NCI-H1930 (cell line): ENCODE data around the gene C1orf216.
"Not testable (repeated sequence)": the region's sequence is repeated elsewhere in the genome, so short reads cannot be mapped to it uniquely, and the experiment has no call there.

Experiments
- DNase-seq, 2 experiments: peaks; one replicate each; lab custom pipeline; 2025; lab: John Stamatoyannopoulos, UW

The C1orf216 gene

DNA sequence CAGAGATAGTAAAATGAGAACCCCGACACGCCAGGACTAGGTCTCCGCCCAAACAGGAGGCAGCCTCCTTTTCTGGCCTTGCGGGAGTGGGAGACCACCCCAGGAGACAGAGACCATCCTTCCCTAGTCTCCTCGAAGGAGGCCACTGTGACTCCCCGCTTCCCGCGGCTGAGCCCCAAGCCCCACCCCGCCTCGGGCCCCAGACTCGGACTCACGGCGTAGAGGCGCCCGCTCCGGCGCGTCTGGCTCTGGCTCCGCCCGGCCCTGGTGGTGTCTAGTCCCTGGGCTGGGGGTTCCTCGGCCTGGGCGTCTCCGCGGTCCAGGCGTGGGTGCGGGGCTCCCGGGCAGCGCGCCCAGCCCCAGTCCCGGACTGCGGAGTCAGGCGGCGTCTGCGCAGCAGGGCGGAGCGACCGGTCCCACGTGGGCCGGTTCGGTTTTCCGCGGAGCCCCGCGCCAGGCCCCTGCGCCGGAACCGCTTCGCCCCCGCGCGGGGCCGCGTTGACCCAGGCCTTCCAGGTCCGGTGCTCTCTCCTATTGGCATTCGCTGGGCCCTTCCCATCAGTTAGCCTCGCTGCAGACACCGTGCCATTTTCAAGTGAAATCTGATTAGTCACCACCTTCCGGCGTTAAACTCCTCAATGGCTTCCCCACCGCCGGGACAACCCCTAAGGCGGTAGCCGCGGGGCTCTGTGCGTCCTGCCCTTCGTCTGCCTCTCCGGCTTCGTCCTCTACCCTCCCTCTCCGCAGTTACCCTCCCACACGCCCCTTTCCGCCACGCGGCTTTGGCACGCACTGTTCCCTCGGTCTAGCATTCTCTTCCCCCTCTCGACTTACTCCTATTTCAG is at the start of gene C1orf216:
C1orf216 (minus strand) TSS at position 393 of the 845 bp plus-strand sequence. CDS start 2,563 bp downstream, outside the sequence.
- DNase-seq, result peak in 1 of 2 experiments; percentile 48

DNA sequence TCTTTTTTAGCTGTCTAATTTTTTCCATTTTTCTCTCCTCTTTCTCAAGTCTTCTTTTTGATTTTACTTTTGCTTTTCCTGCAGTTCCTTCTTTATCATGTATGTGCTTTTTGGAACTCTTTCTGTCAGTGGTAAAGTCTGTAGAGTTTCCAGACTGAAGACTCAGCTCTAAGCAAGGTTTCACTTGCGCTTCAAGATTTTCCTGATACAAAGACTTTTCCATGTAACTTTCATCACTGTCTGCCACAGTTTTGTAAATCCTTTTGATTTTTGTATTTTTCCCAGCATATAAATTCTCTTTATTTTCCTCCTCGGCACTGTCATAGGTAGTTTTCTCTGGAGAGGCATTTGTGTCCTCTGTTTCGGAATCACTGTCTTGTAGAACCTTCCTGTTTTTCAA is 45.6 kb upstream of the C1orf216 start:
- DNase-seq, result no peak

DNA sequence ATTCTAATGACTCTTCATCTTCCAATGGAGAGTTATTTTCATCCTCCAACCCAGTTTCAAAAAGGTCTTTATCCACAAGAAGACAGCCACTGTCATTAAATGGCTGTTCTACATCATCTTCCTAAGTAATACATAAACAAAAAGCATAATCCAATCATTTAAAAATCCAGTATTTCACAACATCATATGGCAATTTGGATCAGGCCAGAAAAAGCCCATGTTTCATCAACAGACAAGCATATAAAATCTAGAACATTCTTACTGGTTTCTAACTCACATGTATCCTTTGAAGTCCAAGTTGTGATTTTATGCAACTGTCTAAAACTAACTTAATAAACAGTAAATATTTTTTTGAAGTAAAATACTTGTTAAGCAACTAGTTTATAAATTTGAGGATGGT is 44.5 kb upstream of the C1orf216 start:
- DNase-seq, result no peak

DNA sequence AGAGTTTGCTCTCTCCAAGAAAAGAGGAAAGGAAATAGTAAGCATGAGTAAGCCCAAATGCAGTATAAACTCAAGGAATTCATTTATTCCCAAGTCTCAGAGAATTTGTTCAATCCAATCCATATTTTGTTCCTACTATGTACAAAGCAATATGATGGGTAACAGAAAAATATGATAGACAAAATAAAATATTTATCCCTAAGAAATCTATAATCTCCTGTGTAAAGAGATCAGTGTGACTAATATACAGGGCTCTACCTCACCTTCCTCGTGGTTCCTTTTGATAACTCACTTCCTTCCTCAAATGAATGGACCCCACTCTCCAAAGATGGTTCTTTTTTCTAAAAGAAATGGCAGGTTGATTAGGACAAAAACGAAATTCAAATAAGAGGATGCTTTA is 43.5 kb upstream of the C1orf216 start:
- no peak for DNase-seq

GRCh38 chr1:35756064-35756463 is 37.4 kb upstream of the C1orf216 start:
- DNase-seq, result no peak

DNA sequence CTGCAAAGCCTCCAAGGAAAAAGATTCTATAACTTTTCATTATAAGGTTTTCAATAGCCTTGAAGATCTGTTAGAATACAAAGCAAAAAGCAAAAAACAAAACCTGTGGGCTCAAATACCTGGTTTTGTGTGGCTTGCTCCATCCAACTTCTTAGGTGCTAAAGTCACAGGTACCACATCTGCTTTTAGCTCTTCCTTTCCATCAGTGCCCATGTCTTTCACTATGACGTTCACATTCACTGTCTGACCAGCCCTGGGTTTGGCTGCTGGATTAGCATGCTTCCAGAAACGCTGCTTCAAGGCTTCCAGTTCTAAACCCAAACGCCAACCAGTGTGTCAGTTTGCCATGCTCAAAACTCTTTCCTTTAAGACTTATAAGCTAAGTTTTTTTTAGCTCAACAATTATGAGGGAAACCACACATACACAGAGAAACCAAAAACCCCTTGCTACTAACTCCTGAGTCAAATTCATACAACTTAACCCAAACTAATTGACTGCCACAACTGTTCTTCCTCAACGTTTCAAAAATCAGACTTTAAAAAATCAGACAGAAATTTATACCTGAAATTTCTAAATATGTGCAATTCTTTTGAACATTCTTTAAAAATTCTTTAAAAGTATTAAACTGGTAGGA is 35.1 kb upstream of the C1orf216 start:
- DNase-seq, result no peak

- DNase-seq, result no peak
These were observed 29.6 kb upstream of the C1orf216 start for GRCh38 chr1:35748326-35748725.

- no peak for DNase-seq
These were observed 26.5 kb upstream of the C1orf216 start for GRCh38 chr1:35745124-35745730.

DNA sequence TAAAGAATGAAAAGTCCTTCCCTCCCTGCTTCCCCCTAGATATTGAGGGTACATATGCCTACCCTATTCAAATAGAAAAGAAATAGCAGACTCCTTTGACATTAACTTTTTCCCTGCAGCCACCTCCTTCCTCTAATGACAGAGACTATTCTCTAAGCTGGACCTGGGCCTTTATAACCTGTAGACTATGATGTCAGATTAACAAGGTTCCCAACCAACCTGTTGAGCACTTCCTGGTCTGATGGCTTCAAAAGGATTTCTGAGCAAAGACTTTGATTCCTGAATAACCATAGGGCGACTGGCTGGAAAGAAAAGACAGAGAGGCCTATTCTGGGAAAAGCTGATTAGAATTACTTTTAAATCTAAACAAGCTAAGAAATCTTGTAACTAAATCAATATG is 18.4 kb upstream of the C1orf216 start:
- no peak for DNase-seq

DNA sequence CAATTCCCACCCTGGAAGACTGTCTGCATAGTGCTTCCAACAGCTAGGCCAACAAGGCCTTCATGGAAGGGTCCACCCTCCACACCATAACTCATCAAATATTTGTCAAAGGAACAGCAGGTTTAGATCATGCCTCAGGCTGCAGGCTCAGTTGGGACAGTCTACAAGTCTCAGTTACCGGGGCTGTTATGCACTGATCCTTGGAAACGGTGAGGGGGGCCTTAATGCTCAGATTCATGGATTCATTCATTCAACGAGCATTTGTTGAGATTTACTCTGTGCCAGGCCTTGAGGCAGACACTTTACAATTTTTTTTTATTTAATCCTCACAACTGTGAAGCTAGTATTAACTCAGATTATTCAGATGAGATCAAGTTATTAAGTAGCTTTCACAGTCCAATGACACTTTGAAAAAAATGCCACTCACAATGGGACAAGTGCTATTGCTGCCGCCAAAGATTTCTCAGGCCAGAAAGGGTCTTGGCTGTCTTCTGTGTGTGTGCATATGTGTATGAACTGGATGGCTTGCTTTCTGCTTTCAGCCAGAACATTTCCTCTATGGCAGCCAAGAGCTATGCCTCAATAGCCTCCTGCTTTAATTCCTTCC is 8.9 kb upstream of the C1orf216 start:
- no peak for DNase-seq

GRCh38 chr1:35726450-35727433 is 8.1 kb upstream of the C1orf216 start:
- peak; percentile 20 to 43 for DNase-seq

- no peak for DNase-seq
These were observed 6.9 kb upstream of the C1orf216 start for GRCh38 chr1:35725596-35725995.

GRCh38 chr1:35717911-35718476 is 690 bp downstream of the C1orf216 start:
- DNase-seq, result no peak

- DNase-seq, result peak; percentile 56 to 68
These were observed 3.1 kb downstream of the C1orf216 start for GRCh38 chr1:35715568-35716002.

DNA sequence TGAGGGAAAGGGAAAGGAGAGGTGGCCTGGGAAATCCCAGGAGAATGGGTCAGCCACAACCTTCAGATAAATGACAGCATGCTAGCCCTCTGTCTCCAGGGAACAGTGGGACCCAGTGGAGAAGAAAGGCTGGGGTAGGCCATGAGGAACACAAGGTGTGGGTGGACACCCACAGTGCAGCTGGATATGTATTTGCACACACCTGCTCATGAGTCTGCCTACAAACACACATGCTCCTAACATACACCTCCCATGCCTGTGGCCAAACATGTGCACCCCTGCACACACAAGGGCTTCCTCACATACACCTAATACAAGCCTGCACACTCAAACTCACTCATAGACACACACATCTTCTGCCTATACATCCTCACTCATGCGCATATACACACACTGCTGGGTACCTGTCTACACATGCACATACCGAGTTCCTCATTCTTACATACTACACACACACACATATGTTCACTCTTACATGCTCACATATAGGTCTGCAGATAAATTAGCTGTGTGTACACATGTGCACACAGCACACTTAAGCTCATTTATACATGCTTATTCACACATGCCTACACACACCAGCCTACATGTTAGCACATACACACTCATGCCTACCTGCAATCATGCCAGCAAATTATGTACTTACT is 3.6 kb downstream of the C1orf216 start:
- no peak for DNase-seq

DNA sequence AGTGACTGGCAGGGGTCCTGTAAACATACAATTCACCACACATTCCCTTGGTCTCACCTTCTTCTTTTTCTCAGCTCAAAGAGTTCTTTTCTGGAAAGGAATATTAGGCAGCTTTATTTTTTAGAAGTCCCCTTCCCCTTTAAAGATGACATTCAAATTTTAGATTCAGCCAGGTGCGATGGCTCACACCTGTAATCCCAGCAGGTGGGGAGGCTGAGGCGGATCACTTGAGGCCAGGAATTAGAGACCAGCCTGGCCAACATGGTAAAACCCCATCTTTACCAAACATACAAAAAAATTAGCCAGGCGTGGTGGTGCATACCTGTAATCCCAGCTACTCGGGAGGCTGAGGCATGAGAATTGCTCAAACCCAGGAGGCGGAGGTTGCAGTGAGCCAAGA is 7.6 kb downstream of the C1orf216 start:
- not testable (repeated sequence) for DNase-seq

DNA sequence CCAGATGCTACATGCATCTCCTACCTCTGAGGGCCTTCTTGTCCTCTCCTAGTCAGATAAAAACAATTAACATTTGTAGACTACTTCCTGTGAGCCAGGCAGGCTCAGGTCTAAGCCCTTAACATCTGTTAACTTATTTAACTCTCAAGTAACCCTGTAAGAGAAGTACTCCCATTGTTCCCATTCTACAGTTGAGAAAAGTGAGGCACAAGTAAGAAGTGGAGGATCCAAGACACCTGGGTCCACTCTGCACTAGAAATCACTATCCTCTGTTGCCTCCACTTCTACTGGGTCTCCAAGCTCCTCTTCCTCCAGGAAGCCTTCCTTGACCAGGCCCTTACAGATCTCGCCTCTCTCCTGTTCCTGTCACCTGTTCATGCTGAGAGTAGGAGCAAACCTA is 9.7 kb downstream of the C1orf216 start:
- no peak for DNase-seq

DNA sequence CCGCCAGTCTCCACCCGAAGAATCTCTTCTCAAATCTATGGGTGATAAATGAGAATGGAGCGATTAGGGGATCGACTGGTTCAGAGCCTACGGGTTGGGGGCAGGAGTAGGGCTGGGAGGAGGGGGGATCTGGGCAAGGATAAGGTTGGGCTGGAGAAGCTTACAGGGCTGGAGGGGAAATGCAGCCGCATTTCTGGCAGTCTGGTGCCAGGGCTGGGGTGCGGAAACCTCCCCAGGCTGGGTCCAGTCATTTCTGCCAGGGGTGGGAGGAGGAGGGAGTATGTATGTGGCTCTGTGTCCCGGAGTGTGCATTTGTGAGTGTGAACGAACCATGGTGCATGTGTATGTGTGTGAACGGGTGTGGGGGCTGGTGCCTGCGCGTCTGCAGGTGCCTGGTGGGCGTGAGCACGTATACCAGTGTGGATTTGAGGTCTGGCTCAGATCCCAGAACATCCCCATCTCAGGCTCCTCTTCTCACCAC is 10.2 kb downstream of the C1orf216 start:
- DNase-seq, result no peak

- DNase-seq, result peak; percentile 35 to 65
These were observed 10.9 kb downstream of the C1orf216 start for GRCh38 chr1:35707601-35708440.
